GM12878 (cell line): ENCODE results near the gene MAPK1. TPM values are rescaled to one million over a fixed set of nuclear protein-coding genes. Genes with fewer than 3 reads are reported as not detected.

Experiments used
- ATAC-seq: fragments of 200-7000 bp; cut with Tn5 transposase; 3 replicates; pipeline ENCODE4 v1.9.1; 2020; ENCODE audit warnings: mild to moderate bottlenecking, moderate library complexity
- BruUV-seq: library from RNA; stranded (reverse); fragments of 400-500 nt; replicated peaks from 2 replicates; lab custom pipeline; 2021; lab: Mats Ljungman, UMichigan
- CTCF ChIA-PET: fragments of 300-600 bp; sonication (Branson Sonifier 250); formaldehyde crosslinking; extraction: SDS; loops from one replicate; lab custom pipeline; 2021; ENCODE audit warnings: inconsistent platforms; lab: Yijun Ruan, JAX
- POLR2A ChIA-PET: fragments of 350-600 bp; formaldehyde crosslinking; extraction: SDS; loops from one replicate; lab custom pipeline; 2021; ENCODE audit warnings: inconsistent platforms; lab: Charles Lee
- RAD21 ChIA-PET: fragments of 300-600 bp; sonication (Branson Sonifier 250); formaldehyde crosslinking; loops from one replicate; lab custom pipeline; 2023; ENCODE audit warnings: antibody characterized with exemption; ENCODE audit not compliant: unreplicated experiment; lab: Charles Lee
- SMC1A ChIA-PET: fragments of 300-600 bp; sonication (Branson Sonifier 250); formaldehyde crosslinking; loops from one replicate; lab custom pipeline; 2023; ENCODE audit not compliant: unreplicated experiment, uncharacterized antibody; lab: Charles Lee
- DNase-seq: peaks from one replicate; pipeline ENCODE4 v3.0.0-alpha.2; 2011; ENCODE audit warnings: low read depth, low spot score
- FAIRE-seq: peaks from 3 replicates; lab custom pipeline; 2011; peaks lifted over from hg19 to GRCh38; lab: Jason Lieb, UNC
- H2AFZ ChIP-seq: 2 replicates; pipeline ENCODE4 v1.6.0; 2011; ENCODE audit warnings: low read depth, low read length, control low read depth; ENCODE audit not compliant: control insufficient read depth
- H3K27ac ChIP-seq: 2 replicates; pipeline ENCODE4 v1.5.1; 2011; ENCODE audit warnings: control low read depth; ENCODE audit not compliant: control insufficient read depth, insufficient read depth
- H3K27me3 ChIP-seq, 2 experiments: replicated peaks in 1 of 2; 2 replicates each; pipeline versions ENCODE4 v1.6.0 to v1.6.1; 2011; ENCODE audit warnings: low read length in 1 of 2; ENCODE audit not compliant: control insufficient read depth in 2 of 2, insufficient read depth in 2 of 2
- H3K36me3 ChIP-seq, 2 experiments: 2 replicates each; pipeline ENCODE4 v1.5.1; 2011; ENCODE audit warnings: low read length in 1 of 2; ENCODE audit not compliant: control insufficient read depth in 2 of 2, insufficient read depth in 2 of 2
- H3K4me1 ChIP-seq: 2 replicates; pipeline ENCODE4 v1.6.1; 2011; ENCODE audit warnings: mild to moderate bottlenecking, low read length, moderate library complexity, mixed read lengths; ENCODE audit not compliant: control insufficient read depth, insufficient read depth
- H3K4me2 ChIP-seq: 2 replicates; pipeline ENCODE4 v1.6.0; 2011; ENCODE audit warnings: control low read depth; ENCODE audit not compliant: control insufficient read depth, insufficient read depth
- H3K4me3 ChIP-seq: fragments of 200-600 bp; sonication (generic); 2 replicates; pipeline ENCODE4 v1.5.1; 2016
- H3K79me2 ChIP-seq: 2 replicates; pipeline ENCODE4 v1.6.0; 2011; ENCODE audit warnings: low read length; ENCODE audit not compliant: control insufficient read depth, insufficient read depth
- H3K9ac ChIP-seq: 2 replicates; pipeline ENCODE4 v1.8.0; 2011; ENCODE audit warnings: low read length, control low read depth, mixed read lengths; ENCODE audit not compliant: control insufficient read depth, insufficient read depth
- H3K9me3 ChIP-seq: replicated peaks from 3 replicates; pipeline ENCODE4 v1.5.1; 2011; ENCODE audit warnings: mild to moderate bottlenecking, low read length; ENCODE audit not compliant: control insufficient read depth, insufficient read depth
- H4K20me1 ChIP-seq: 2 replicates; pipeline ENCODE4 v1.6.0; 2011; ENCODE audit not compliant: control insufficient read depth, insufficient read depth
- E2F4 ChIP-seq: IDR thresholded peaks from 2 replicates; pipeline ENCODE4 v1.6.1; 2012; ENCODE audit warnings: low read depth, low read length, improper control_type of control experiment
- ETV6 ChIP-seq, 2 experiments: fragments of 450-650 bp in 1 of 2; IDR thresholded peaks in 1 of 2; conservative IDR thresholded peaks in 1 of 2; 2 replicates each; pipeline ENCODE4 v1.6.1; 2014; ENCODE audit warnings: antibody characterized with exemption in 1 of 2, borderline replicate concordance in 1 of 2, low read depth in 1 of 2, mild to moderate bottlenecking in 1 of 2, moderate library complexity in 1 of 2
- MEF2A ChIP-seq: IDR thresholded peaks from 2 replicates; pipeline ENCODE4 v1.6.1; 2011; ENCODE audit warnings: low read depth, mild to moderate bottlenecking, low read length, moderate library complexity; ENCODE audit not compliant: insufficient read depth
- NFIC ChIP-seq: IDR thresholded peaks from 2 replicates; pipeline ENCODE4 v1.6.1; 2012; ENCODE audit warnings: low read depth, mild to moderate bottlenecking, inconsistent platforms, low read length, moderate library complexity
- POU2F2 ChIP-seq: IDR thresholded peaks from 3 replicates; pipeline ENCODE4 v1.6.1; 2011; ENCODE audit warnings: low read depth, mild to moderate bottlenecking, low read length, borderline replicate concordance
- RBBP5 ChIP-seq: fragments of 200-600 bp; sonication (generic); conservative IDR thresholded peaks from 2 replicates; pipeline ENCODE4 v1.6.1; 2016
- TAF1 ChIP-seq: IDR thresholded peaks from 2 replicates; pipeline ENCODE4 v1.6.1; 2011; ENCODE audit warnings: mild to moderate bottlenecking, low read depth, low read length, borderline replicate concordance
- ZBTB40 ChIP-seq: fragments of 450-650 bp; IDR thresholded peaks from 2 replicates; pipeline ENCODE4 v1.6.1; 2016; ENCODE audit warnings: mild to moderate bottlenecking, moderate library complexity, borderline replicate concordance
- in situ Hi-C: fragments of 300-500 bp; cut with MboI; formaldehyde crosslinking; loops from 9 replicates; pipeline ENCODE4 v1.14.3; 2018; ENCODE audit warnings: mixed read lengths
- intact Hi-C: fragments of 100-400 bp; cut with micrococcal nuclease; formaldehyde crosslinking; loops from one replicate; pipeline ENCODE4 v1.14.2; 2022; ENCODE audit not compliant: unreplicated experiment
- polyA plus RNA-seq, 11 experiments: library from polyadenylated mRNA; depleted of rRNA in 4 of 11; unstranded in 6 of 11; stranded (reverse) in 5 of 11; fragments of >200 nt; fragmentation: Nextera tagmentation in 4 of 11; fragmentation: Illumina TruSeq in 1 of 11; extraction: Ambion mirVana in 4 of 11; extraction: Trizol in 1 of 11; gene quantifications; 1 replicate in 1 of 11; 2 replicates in 10 of 11; pipeline versions ENCODE4 v1.2.1 to v1.2.3, GENCODE V29; 2011 to 2016; ENCODE audit warnings: inconsistent platforms in 2 of 11, missing spikeins in 2 of 11, low read depth in 1 of 11
- total RNA-seq, 4 experiments: library from RNA; depleted of rRNA in 3 of 4; stranded (reverse); fragments of >200 nt in 3 of 4; fragmentation: Illumina TruSeq in 1 of 4; extraction: Trizol in 1 of 4; gene quantifications; 2 replicates each; pipeline versions ENCODE4 v1.2.1 to v1.2.3, GENCODE V29; 2013 to 2021

MAPK1 gene
- total and polyA plus RNA-seq, 10 of the 15 experiments (the other 5 are each of a cell fraction or from before 2014, with no cell fraction given) = 7.0 to 123 (median 58.4) TPM

- TF ChIP-seq ZBTB40 = no peak
- no peak for TF ChIP-seq POU2F2
- TF ChIP-seq E2F4 = no peak
- no peak for TF ChIP-seq NFIC
- TF ChIP-seq TAF1 = no peak
- no peak for TF ChIP-seq ETV6 (conservative IDR thresholded peaks at IDR 0.05 in 1 of 2, IDR thresholded peaks at IDR 0.05 in 1 of 2; ENCODE audit: borderline replicate concordance in 1 of 2, low read depth in 1 of 2)
These were observed 11.8 kb downstream of the MAPK1 start (continued) for GRCh38 chr22:21855676-21856075.

GRCh38 chr22:21850660-21851059, 16.8 kb downstream of the MAPK1 start:
- ATAC-seq (no peak), DNase-seq (no peak), FAIRE-seq (no peak)
- ChIA-PET POLR2A (interaction anchor here (0.6 to 1.1 kb wide), 2 partner anchors 16 to 76 kb away, joined by 3 to 4 read pairs; no protein-coding TSS in a partner anchor), SMC1A (interaction anchor here (0.6 to 1.1 kb wide), 3 partner anchors 16 to 114 kb away, joined by 3 read pairs; no protein-coding TSS in a partner anchor), CTCF (interaction anchor here (1.2 kb wide), 1 partner anchor 9 kb away, joined by 3 read pairs; no protein-coding TSS in a partner anchor), RAD21 (no interaction called here)
- intact Hi-C loops = no loop called here
- Histone ChIP-seq H3K4me3 (no peak overlapping the region), H3K79me2 (peaks cover 59% of the 10 kb centered on the region), H3K4me2 (no peak overlapping the region), H3K36me3 (no peaks in the 10 kb centered on the region), H3K27me3 (no peaks in the 10 kb centered on the region), H3K4me1 (no peaks in the 10 kb centered on the region), H3K9me3 (no peaks in the 10 kb centered on the region), H3K9ac (no peak overlapping the region), H3K27ac (no peak overlapping the region), H2AFZ (no peak overlapping the region), H4K20me1 (no peaks in the 10 kb centered on the region)
- no TSS peak for BruUV-seq
- in situ Hi-C loops = no loop called here
- TF ChIP-seq RBBP5 (no peak), MEF2A (no peak)
